GM12878 (cell line): ENCODE data around the gene SARM1. TPM values are rescaled to one million over a fixed set of nuclear protein-coding genes. Genes with fewer than 3 reads are reported as not detected.

Experiments used
- ATAC-seq: fragments of 200-7000 bp; cut with Tn5 transposase; 3 replicates; pipeline ENCODE4 v1.9.1; 2020; ENCODE audit warnings: mild to moderate bottlenecking, moderate library complexity
- BruUV-seq: library from RNA; stranded (reverse); fragments of 400-500 nt; replicated peaks from 2 replicates; lab custom pipeline; 2021; lab: Mats Ljungman, UMichigan
- CTCF ChIA-PET: fragments of 300-600 bp; sonication (Branson Sonifier 250); formaldehyde crosslinking; extraction: SDS; loops from one replicate; lab custom pipeline; 2021; ENCODE audit warnings: inconsistent platforms; lab: Yijun Ruan, JAX
- POLR2A ChIA-PET: fragments of 350-600 bp; formaldehyde crosslinking; extraction: SDS; loops from one replicate; lab custom pipeline; 2021; ENCODE audit warnings: inconsistent platforms; lab: Charles Lee
- RAD21 ChIA-PET: fragments of 300-600 bp; sonication (Branson Sonifier 250); formaldehyde crosslinking; loops from one replicate; lab custom pipeline; 2023; ENCODE audit warnings: antibody characterized with exemption; ENCODE audit not compliant: unreplicated experiment; lab: Charles Lee
- SMC1A ChIA-PET: fragments of 300-600 bp; sonication (Branson Sonifier 250); formaldehyde crosslinking; loops from one replicate; lab custom pipeline; 2023; ENCODE audit not compliant: unreplicated experiment, uncharacterized antibody; lab: Charles Lee
- DNase-seq: peaks from one replicate; pipeline ENCODE4 v3.0.0-alpha.2; 2011; ENCODE audit warnings: low read depth, low spot score
- FAIRE-seq: peaks from 3 replicates; lab custom pipeline; 2011; peaks lifted over from hg19 to GRCh38; lab: Jason Lieb, UNC
- H2AFZ ChIP-seq: 2 replicates; pipeline ENCODE4 v1.6.0; 2011; ENCODE audit warnings: low read depth, low read length, control low read depth; ENCODE audit not compliant: control insufficient read depth
- H3K27ac ChIP-seq: 2 replicates; pipeline ENCODE4 v1.5.1; 2011; ENCODE audit warnings: control low read depth; ENCODE audit not compliant: control insufficient read depth, insufficient read depth
- H3K27me3 ChIP-seq, 2 experiments: replicated peaks in 1 of 2; 2 replicates each; pipeline versions ENCODE4 v1.6.0 to v1.6.1; 2011; ENCODE audit warnings: low read length in 1 of 2; ENCODE audit not compliant: control insufficient read depth in 2 of 2, insufficient read depth in 2 of 2
- H3K36me3 ChIP-seq, 2 experiments: 2 replicates each; pipeline ENCODE4 v1.5.1; 2011; ENCODE audit warnings: low read length in 1 of 2; ENCODE audit not compliant: control insufficient read depth in 2 of 2, insufficient read depth in 2 of 2
- H3K4me1 ChIP-seq: 2 replicates; pipeline ENCODE4 v1.6.1; 2011; ENCODE audit warnings: mild to moderate bottlenecking, low read length, moderate library complexity, mixed read lengths; ENCODE audit not compliant: control insufficient read depth, insufficient read depth
- H3K4me2 ChIP-seq: 2 replicates; pipeline ENCODE4 v1.6.0; 2011; ENCODE audit warnings: control low read depth; ENCODE audit not compliant: control insufficient read depth, insufficient read depth
- H3K4me3 ChIP-seq: fragments of 200-600 bp; sonication (generic); 2 replicates; pipeline ENCODE4 v1.5.1; 2016
- H3K79me2 ChIP-seq: 2 replicates; pipeline ENCODE4 v1.6.0; 2011; ENCODE audit warnings: low read length; ENCODE audit not compliant: control insufficient read depth, insufficient read depth
- H3K9ac ChIP-seq: 2 replicates; pipeline ENCODE4 v1.8.0; 2011; ENCODE audit warnings: low read length, control low read depth, mixed read lengths; ENCODE audit not compliant: control insufficient read depth, insufficient read depth
- H3K9me3 ChIP-seq: replicated peaks from 3 replicates; pipeline ENCODE4 v1.5.1; 2011; ENCODE audit warnings: mild to moderate bottlenecking, low read length; ENCODE audit not compliant: control insufficient read depth, insufficient read depth
- H4K20me1 ChIP-seq: 2 replicates; pipeline ENCODE4 v1.6.0; 2011; ENCODE audit not compliant: control insufficient read depth, insufficient read depth
- ATF7 ChIP-seq: fragments of 450-650 bp; IDR thresholded peaks from 2 replicates; pipeline ENCODE4 v1.6.1; 2016; ENCODE audit warnings: low read depth, mild to moderate bottlenecking
- BCL11A ChIP-seq: IDR thresholded peaks from 2 replicates; pipeline ENCODE4 v1.6.1; 2011; ENCODE audit warnings: low read depth, low read length
- CUX1 ChIP-seq: IDR thresholded peaks from 2 replicates; pipeline ENCODE4 v1.6.1; 2012; ENCODE audit warnings: improper control_type of control experiment, low read depth, low read length; ENCODE audit not compliant: insufficient replicate concordance
- GATAD2B ChIP-seq: fragments of 450-650 bp; conservative IDR thresholded peaks from 2 replicates; pipeline ENCODE4 v1.6.1; 2017; ENCODE audit warnings: low read depth, mild to moderate bottlenecking, moderate library complexity
- HDAC2 ChIP-seq: fragments of 200-600 bp; sonication (generic); IDR thresholded peaks from 2 replicates; pipeline ENCODE4 v1.6.1; 2017
- MEF2B ChIP-seq: fragments of 450-650 bp; IDR thresholded peaks from 2 replicates; pipeline ENCODE4 v1.6.1; 2018; ENCODE audit warnings: mild to moderate bottlenecking, moderate library complexity; ENCODE audit not compliant: partially characterized antibody, poor library complexity, severe bottlenecking
- MLLT1 ChIP-seq: fragments of 450-650 bp; IDR thresholded peaks from 2 replicates; pipeline ENCODE4 v1.6.1; 2016; ENCODE audit warnings: mild to moderate bottlenecking
- PBX3 ChIP-seq: IDR thresholded peaks from 2 replicates; pipeline ENCODE4 v1.6.1; 2011; ENCODE audit warnings: mild to moderate bottlenecking, low read depth, low read length, moderate library complexity; ENCODE audit not compliant: insufficient replicate concordance
- RELB ChIP-seq: fragments of 450-650 bp; IDR thresholded peaks from 2 replicates; pipeline ENCODE4 v1.6.1; 2017; ENCODE audit warnings: low read depth, mild to moderate bottlenecking, moderate library complexity
- RUNX3 ChIP-seq: IDR thresholded peaks from 2 replicates; pipeline ENCODE4 v1.6.1; 2012; ENCODE audit warnings: low read length, inconsistent platforms
- SREBF1 ChIP-seq: IDR thresholded peaks from 2 replicates; pipeline ENCODE4 v1.6.1; 2012; ENCODE audit warnings: mild to moderate bottlenecking, low read length
- ZNF622 ChIP-seq: fragments of 450-650 bp; IDR thresholded peaks from 2 replicates; pipeline ENCODE4 v1.6.1; 2017; ENCODE audit warnings: mild to moderate bottlenecking, inconsistent platforms
- WGBS: methylation state at CpG from one replicate; pipeline ENCODE4 v1.1.6; 2016; ENCODE audit warnings: low lambda C conversion rate; ENCODE audit not compliant: insufficient replicate concordance, insufficient coverage; ENCODE audit errors: missing lambda C conversion rate; 5-methylcytosine and 5-hydroxymethylcytosine counted together
- in situ Hi-C: fragments of 300-500 bp; cut with MboI; formaldehyde crosslinking; loops from 9 replicates; pipeline ENCODE4 v1.14.3; 2018; ENCODE audit warnings: mixed read lengths
- intact Hi-C: fragments of 100-400 bp; cut with micrococcal nuclease; formaldehyde crosslinking; loops from one replicate; pipeline ENCODE4 v1.14.2; 2022; ENCODE audit not compliant: unreplicated experiment
- polyA plus RNA-seq, 11 experiments: library from polyadenylated mRNA; depleted of rRNA in 4 of 11; unstranded in 6 of 11; stranded (reverse) in 5 of 11; fragments of >200 nt; fragmentation: Nextera tagmentation in 4 of 11; fragmentation: Illumina TruSeq in 1 of 11; extraction: Ambion mirVana in 4 of 11; extraction: Trizol in 1 of 11; gene quantifications; 1 replicate in 1 of 11; 2 replicates in 10 of 11; pipeline versions ENCODE4 v1.2.1 to v1.2.3, GENCODE V29; 2011 to 2016; ENCODE audit warnings: inconsistent platforms in 2 of 11, missing spikeins in 2 of 11, low read depth in 1 of 11
- total RNA-seq, 4 experiments: library from RNA; depleted of rRNA in 3 of 4; stranded (reverse); fragments of >200 nt in 3 of 4; fragmentation: Illumina TruSeq in 1 of 4; extraction: Trizol in 1 of 4; gene quantifications; 2 replicates each; pipeline versions ENCODE4 v1.2.1 to v1.2.3, GENCODE V29; 2013 to 2021

The SARM1 gene
- total and polyA plus RNA-seq, 10 of the 15 experiments (the other 5 are each of a cell fraction or from before 2014, with no cell fraction given): 0.56 to 25.3 (median 11.9) TPM

GRCh38 chr17:28357901-28358197, 13.6 kb upstream of the SARM1 start:
- H3K4me2 ChIP-seq: peak overlapping the region; percentile 85
- ChIA-PET SMC1A (interaction anchor here (0.7 to 4.7 kb wide), 7 partner anchors 9 to 553 kb away, joined by 3 to 27 read pairs (median 4); partner anchors contain the start of genes IFT20 and TNFAIP1), CTCF (interaction anchor here (1.0 to 5.1 kb wide), 5 partner anchors 9 to 61 kb away, joined by 3 to 29 read pairs (median 4); partner anchors contain the start of genes IFT20 and TNFAIP1), RAD21 (interaction anchor here (0.7 to 3.3 kb wide), 5 partner anchors 20 to 219 kb away, joined by 3 to 31 read pairs (median 3); partner anchors contain the start of genes ALDOC, IFT20 and TNFAIP1), POLR2A (interaction anchor here (0.9 to 3.0 kb wide), 3 partner anchors 11 to 38 kb away, joined by 3 to 26 read pairs (median 8); partner anchors contain the start of genes IFT20, TNFAIP1 and VTN)
- TF ChIP-seq MEF2B: peak; percentile 85
- TF ChIP-seq SREBF1: no peak
- TF ChIP-seq CUX1: no peak
- no peak for TF ChIP-seq ZNF622
- TF ChIP-seq RUNX3: 0 out of 2 replicates have a peak, but pooled peaks have one; percentile 1
- TF ChIP-seq GATAD2B: no peak
- no peak for TF ChIP-seq PBX3
- peak; percentile 20; the same call in 1 of the 2 replicates for TF ChIP-seq HDAC2
- no peak for TF ChIP-seq ATF7
- TF ChIP-seq BCL11A: no peak
- TF ChIP-seq MLLT1: 0 out of 2 replicates have a peak, but pooled peaks have one; percentile 5
- peak; percentile 64; the same call in 1 of the 2 replicates for TF ChIP-seq RELB
- WGBS: 0% methylated on average over 4 of the region's 4 CpGs
- BruUV-seq: no TSS peak
- no peaks in the 10 kb centered on the region for H4K20me1 ChIP-seq
- peak overlapping the region; percentile 85 for H2AFZ ChIP-seq
- H3K27me3 ChIP-seq: no peaks in the 10 kb centered on the region
- H3K36me3 ChIP-seq: peaks cover 2 to 14% of the 10 kb centered on the region in 2 experiments
- intact Hi-C loops (loop anchor here (1.0 kb wide), 1 partner anchor 23 kb away; the partner anchor contains the start of genes IFT20 and TNFAIP1), in situ Hi-C loops (no loop called here)
- H3K27ac ChIP-seq: peak overlapping the region; percentile 60
- ATAC-seq (no peak), DNase-seq (no peak), FAIRE-seq (no peak)
- H3K9me3 ChIP-seq: no peaks in the 10 kb centered on the region
- peak overlapping the region; percentile 92 for H3K4me3 ChIP-seq
- peaks cover 30% of the 10 kb centered on the region for H3K79me2 ChIP-seq
- peaks cover 2% of the 10 kb centered on the region; the same call in 1 of the 2 replicates for H3K4me1 ChIP-seq
- peak overlapping the region; percentile 99 for H3K9ac ChIP-seq
